ENCODE data around the gene FGF8. TPM values are rescaled to one million over a fixed set of nuclear protein-coding genes. Genes with fewer than 3 reads are reported as not detected.

Gene FGF8
- total and polyA plus RNA-seq, 2 of the 13 experiments (the other 11 are each of a cell fraction or from before 2014, with no cell fraction given), result not detected

DNA sequence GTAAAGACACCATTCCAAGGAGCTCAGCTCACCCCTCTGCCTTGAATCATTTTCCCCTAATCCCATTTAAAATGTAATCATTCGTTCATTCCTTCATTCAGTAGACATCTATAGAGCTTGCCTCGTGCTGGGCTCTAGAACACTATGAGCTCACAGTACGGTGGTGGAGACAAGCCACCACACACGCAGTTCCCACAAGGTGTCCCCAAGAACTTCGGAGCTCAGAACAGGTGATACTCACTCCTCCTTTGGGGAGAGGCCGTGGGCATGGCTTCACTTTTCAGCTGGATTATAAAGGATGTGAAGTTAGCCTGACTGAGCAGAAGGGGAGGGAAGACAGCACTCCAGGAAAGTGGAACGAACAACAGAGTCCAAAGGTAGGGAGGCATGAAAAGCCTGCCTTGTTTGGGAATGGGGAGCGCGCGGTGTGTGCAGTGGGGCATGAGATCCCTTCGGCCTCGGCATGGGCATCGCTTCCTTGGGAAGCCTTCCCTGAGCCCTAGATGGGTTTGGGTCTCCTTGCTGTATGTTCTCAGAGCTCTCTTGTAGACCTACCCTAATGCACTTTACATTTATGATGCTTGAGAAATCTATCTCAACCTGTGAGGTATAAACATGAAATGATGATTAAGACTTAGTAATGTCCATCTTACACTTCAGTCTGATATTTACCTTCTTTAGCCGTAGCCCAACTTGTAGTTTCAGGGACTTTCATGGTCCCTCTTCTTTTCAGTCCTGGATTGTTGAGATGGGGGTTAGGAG lies 43.1 kb upstream of the FGF8 start (continued):
- TF ChIP-seq, protein P1, sequence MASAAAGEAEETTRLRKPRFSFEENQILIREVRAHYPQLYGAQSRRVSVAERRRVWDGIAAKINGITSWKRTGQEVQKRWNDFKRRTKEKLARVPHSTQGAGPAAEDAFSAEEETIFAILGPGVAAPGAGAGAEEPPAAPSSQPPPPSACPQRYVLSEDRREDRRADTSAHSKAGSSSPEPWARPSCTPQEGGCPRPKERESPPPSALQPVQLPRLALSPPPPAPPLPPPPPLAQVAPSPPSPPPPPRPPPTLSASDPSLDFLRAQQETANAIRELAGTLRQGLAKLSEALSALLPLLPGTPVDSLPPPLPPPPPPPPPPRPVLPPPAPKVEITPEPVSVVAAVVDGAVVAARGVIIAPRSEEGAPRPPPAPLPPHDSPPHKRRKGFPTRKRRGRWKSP (CRISPR knock-in tag; IDR thresholded peaks at IDR 0.05), result peak; percentile 82
- TF ChIP-seq ZNF543 (CRISPR knock-in tag; IDR thresholded peaks at IDR 0.05), result no peak
- TF ChIP-seq, protein P2, sequence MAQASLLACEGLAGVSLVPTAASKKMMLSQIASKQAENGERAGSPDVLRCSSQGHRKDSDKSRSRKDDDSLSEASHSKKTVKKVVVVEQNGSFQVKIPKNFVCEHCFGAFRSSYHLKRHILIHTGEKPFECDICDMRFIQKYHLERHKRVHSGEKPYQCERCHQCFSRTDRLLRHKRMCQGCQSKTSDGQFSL (CRISPR knock-in tag; IDR thresholded peaks at IDR 0.05), result no peak
- TF ChIP-seq POLR2G (IDR thresholded peaks at IDR 0.05; ENCODE audit: low read depth, low read length), result peak; percentile 74
- TF ChIP-seq, protein P3, sequence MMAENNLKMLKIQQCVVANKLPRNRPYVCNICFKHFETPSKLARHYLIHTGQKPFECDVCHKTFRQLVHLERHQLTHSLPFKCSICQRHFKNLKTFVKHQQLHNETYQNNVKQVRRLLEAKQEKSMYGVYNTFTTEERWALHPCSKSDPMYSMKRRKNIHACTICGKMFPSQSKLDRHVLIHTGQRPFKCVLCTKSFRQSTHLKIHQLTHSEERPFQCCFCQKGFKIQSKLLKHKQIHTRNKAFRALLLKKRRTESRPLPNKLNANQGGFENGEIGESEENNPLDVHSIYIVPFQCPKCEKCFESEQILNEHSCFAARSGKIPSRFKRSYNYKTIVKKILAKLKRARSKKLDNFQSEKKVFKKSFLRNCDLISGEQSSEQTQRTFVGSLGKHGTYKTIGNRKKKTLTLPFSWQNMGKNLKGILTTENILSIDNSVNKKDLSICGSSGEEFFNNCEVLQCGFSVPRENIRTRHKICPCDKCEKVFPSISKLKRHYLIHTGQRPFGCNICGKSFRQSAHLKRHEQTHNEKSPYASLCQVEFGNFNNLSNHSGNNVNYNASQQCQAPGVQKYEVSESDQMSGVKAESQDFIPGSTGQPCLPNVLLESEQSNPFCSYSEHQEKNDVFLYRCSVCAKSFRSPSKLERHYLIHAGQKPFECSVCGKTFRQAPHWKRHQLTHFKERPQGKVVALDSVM (CRISPR knock-in tag; IDR thresholded peaks at IDR 0.05), result no peak
- TF ChIP-seq ZNF883 (CRISPR knock-in tag; IDR thresholded peaks at IDR 0.05; ENCODE audit: not compliant biosample characterization), result no peak
- TF ChIP-seq, protein P4, sequence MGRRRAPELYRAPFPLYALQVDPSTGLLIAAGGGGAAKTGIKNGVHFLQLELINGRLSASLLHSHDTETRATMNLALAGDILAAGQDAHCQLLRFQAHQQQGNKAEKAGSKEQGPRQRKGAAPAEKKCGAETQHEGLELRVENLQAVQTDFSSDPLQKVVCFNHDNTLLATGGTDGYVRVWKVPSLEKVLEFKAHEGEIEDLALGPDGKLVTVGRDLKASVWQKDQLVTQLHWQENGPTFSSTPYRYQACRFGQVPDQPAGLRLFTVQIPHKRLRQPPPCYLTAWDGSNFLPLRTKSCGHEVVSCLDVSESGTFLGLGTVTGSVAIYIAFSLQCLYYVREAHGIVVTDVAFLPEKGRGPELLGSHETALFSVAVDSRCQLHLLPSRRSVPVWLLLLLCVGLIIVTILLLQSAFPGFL (CRISPR knock-in tag; IDR thresholded peaks at IDR 0.05), result no peak
- TF ChIP-seq HNRNPUL1 (IDR thresholded peaks at IDR 0.05; ENCODE audit: low read depth, low read length), result no peak
- TF ChIP-seq, protein P5, sequence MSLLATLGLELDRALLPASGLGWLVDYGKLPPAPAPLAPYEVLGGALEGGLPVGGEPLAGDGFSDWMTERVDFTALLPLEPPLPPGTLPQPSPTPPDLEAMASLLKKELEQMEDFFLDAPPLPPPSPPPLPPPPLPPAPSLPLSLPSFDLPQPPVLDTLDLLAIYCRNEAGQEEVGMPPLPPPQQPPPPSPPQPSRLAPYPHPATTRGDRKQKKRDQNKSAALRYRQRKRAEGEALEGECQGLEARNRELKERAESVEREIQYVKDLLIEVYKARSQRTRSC (CRISPR knock-in tag; IDR thresholded peaks at IDR 0.05; ENCODE audit: low read depth), result no peak
- TF ChIP-seq GPN1 (CRISPR knock-in tag; IDR thresholded peaks at IDR 0.05; ENCODE audit: borderline replicate concordance), result no peak
- TF ChIP-seq, protein P6, sequence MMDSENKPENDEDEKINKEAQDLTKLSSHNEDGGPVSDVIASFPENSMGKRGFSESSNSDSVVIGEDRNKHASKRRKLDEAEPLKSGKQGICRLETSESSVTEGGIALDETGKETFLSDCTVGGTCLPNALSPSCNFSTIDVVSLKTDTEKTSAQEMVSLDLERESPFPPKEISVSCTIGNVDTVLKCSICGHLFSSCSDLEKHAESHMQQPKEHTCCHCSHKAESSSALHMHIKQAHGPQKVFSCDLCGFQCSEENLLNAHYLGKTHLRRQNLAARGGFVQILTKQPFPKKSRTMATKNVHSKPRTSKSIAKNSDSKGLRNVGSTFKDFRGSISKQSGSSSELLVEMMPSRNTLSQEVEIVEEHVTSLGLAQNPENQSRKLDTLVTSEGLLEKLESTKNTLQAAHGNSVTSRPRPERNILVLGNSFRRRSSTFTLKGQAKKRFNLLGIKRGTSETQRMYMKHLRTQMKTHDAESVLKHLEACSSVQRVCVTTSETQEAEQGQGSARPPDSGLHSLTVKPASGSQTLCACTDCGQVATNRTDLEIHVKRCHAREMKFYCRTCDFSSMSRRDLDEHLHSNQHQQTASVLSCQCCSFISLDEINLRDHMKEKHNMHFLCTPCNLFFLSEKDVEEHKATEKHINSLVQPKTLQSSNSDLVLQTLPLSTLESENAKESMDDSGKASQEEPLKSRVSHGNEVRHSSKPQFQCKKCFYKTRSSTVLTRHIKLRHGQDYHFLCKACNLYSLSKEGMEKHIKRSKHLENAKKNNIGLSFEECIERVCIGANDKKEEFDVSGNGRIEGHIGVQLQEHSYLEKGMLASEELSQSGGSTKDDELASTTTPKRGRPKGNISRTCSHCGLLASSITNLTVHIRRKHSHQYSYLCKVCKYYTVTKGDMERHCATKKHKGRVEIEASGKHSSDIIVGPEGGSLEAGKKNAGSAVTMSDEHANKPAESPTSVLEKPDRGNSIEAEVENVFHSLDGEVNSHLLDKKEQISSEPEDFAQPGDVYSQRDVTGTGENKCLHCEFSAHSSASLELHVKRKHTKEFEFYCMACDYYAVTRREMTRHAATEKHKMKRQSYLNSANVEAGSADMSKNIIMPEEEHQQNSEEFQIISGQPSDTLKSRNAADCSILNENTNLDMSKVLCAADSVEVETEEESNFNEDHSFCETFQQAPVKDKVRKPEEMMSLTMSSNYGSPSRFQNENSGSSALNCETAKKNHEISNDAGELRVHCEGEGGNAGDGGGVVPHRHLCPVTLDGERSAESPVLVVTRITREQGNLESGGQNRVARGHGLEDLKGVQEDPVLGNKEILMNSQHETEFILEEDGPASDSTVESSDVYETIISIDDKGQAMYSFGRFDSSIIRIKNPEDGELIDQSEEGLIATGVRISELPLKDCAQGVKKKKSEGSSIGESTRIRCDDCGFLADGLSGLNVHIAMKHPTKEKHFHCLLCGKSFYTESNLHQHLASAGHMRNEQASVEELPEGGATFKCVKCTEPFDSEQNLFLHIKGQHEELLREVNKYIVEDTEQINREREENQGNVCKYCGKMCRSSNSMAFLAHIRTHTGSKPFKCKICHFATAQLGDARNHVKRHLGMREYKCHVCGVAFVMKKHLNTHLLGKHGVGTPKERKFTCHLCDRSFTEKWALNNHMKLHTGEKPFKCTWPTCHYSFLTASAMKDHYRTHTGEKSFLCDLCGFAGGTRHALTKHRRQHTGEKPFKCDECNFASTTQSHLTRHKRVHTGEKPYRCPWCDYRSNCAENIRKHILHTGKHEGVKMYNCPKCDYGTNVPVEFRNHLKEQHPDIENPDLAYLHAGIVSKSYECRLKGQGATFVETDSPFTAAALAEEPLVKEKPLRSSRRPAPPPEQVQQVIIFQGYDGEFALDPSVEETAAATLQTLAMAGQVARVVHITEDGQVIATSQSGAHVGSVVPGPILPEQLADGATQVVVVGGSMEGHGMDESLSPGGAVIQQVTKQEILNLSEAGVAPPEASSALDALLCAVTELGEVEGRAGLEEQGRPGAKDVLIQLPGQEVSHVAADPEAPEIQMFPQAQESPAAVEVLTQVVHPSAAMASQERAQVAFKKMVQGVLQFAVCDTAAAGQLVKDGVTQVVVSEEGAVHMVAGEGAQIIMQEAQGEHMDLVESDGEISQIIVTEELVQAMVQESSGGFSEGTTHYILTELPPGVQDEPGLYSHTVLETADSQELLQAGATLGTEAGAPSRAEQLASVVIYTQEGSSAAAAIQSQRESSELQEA (CRISPR knock-in tag; IDR thresholded peaks at IDR 0.05; ENCODE audit: not compliant biosample characterization), result no peak
- TF ChIP-seq ZNF20 (CRISPR knock-in tag; IDR thresholded peaks at IDR 0.05), result no peak
- no peak for TF ChIP-seq KDM6A (CRISPR knock-in tag; IDR thresholded peaks at IDR 0.05; ENCODE audit: low read depth)
- no peak for TF ChIP-seq ZNF83 (CRISPR knock-in tag; IDR thresholded peaks at IDR 0.05; ENCODE audit: borderline replicate concordance)
- TF ChIP-seq ZNF180 (CRISPR knock-in tag; IDR thresholded peaks at IDR 0.05; ENCODE audit: borderline replicate concordance, low read depth), result no peak
